ENCODE data around the gene PSMG4. TPM values are rescaled to one million over a fixed set of nuclear protein-coding genes. Genes with fewer than 3 reads are reported as not detected.

Gene PSMG4
- total RNA-seq, 1 experiment from 2014 or later: 29.3 TPM

DNA sequence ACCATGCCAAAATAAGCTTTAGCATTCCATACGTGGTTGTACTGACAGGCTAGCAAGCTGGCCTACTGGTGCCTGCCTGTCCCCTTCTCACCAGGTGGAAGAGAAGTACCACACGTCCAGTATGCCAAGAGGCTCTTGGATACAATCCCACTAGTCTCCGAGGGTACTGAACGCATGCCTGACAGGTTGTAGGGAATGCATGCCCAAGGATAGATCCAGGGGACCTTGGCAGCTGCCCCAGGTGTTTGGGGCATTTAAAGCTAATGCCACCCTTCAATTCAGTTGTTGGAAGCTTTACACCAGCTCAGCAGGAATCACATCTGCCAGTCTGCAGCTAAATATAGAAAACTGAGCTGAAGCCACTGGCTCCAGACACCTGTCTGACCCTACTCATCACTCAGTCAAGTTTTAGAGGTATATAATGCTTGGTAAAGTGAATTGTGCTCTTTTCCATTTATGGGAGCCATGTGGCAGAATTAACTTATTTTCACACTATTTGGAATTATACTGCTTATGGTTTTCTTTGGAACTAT lies 36.2 kb upstream of the PSMG4 start:
- H3K4me1 ChIP-seq (ENCODE audit: insufficient read depth, low read length): no peaks in the 10 kb centered on the region
- no peak overlapping the region for H4K8ac ChIP-seq (replicated peaks; ENCODE audit: insufficient read length, low read depth, low read length)
- H2AFZ ChIP-seq (ENCODE audit: low read length): no peak overlapping the region
- Mint-ChIP-seq H3K27me3 (ENCODE audit: low read depth) (peaks cover 10% of the 10 kb centered on the region), H3K9me3 (peaks cover 6% of the 10 kb centered on the region in 2 experiments; a peak in 3 of 5 replicates), H3K36me3 (ENCODE audit: insufficient read depth in 1 of 3, low read depth in 3 of 3) (peaks cover 19 to 31% (median 28%) of the 10 kb centered on the region in 3 experiments), H3K27ac (no peak overlapping the region), H3K4me1 (peaks cover 25 to 27% of the 10 kb centered on the region in 2 experiments), H3K4me3 (no peak overlapping the region)
- DNase-seq: no peak
- no CpG with 5 or more reads among the region's 4 CpGs for WGBS (ENCODE audit: extremely low coverage, insufficient read length, low lambda C conversion rate)
- no peak overlapping the region for H3K56ac ChIP-seq (ENCODE audit: insufficient read length, low read depth, low read length)
- no peak overlapping the region for H2AK5ac ChIP-seq (ENCODE audit: insufficient read length, low read length)
- H3K27me3 ChIP-seq (ENCODE audit: insufficient read depth, low read length): no peaks in the 10 kb centered on the region
- peaks cover 18% of the 10 kb centered on the region for H3K79me2 ChIP-seq (ENCODE audit: insufficient read depth, low read length)
- no peak overlapping the region for H2BK120ac ChIP-seq (ENCODE audit: low read depth, low read length, poor library complexity, severe bottlenecking)
- no peak overlapping the region for H3T11ph ChIP-seq (ENCODE audit: low read length)
- H3K4ac ChIP-seq (ENCODE audit: low read depth, low read length): no peak overlapping the region
- TF ChIP-seq, protein P1, sequence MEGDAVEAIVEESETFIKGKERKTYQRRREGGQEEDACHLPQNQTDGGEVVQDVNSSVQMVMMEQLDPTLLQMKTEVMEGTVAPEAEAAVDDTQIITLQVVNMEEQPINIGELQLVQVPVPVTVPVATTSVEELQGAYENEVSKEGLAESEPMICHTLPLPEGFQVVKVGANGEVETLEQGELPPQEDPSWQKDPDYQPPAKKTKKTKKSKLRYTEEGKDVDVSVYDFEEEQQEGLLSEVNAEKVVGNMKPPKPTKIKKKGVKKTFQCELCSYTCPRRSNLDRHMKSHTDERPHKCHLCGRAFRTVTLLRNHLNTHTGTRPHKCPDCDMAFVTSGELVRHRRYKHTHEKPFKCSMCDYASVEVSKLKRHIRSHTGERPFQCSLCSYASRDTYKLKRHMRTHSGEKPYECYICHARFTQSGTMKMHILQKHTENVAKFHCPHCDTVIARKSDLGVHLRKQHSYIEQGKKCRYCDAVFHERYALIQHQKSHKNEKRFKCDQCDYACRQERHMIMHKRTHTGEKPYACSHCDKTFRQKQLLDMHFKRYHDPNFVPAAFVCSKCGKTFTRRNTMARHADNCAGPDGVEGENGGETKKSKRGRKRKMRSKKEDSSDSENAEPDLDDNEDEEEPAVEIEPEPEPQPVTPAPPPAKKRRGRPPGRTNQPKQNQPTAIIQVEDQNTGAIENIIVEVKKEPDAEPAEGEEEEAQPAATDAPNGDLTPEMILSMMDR (conservative IDR thresholded peaks at IDR 0.05): no peak
- peaks cover 4% of the 10 kb centered on the region for H3K79me1 ChIP-seq (ENCODE audit: insufficient read depth, low read depth, low read length, poor library complexity, severe bottlenecking)
- H3K18ac ChIP-seq (ENCODE audit: insufficient read length, low read depth, low read length): no peak overlapping the region
- no peaks in the 10 kb centered on the region for H3K9me3 ChIP-seq (ENCODE audit: control insufficient read depth, low read depth, low read length)
- H2BK15ac ChIP-seq (ENCODE audit: low read depth, low read length): no peak overlapping the region
- H2BK20ac ChIP-seq (ENCODE audit: low read depth, low read length, poor library complexity, severe bottlenecking): no peak overlapping the region
- no peak overlapping the region for H2BK12ac ChIP-seq (ENCODE audit: insufficient read length, low read depth, low read length)
- H3K14ac ChIP-seq (ENCODE audit: insufficient read depth, low read length): no peak overlapping the region
- H4K91ac ChIP-seq (ENCODE audit: insufficient read length, low read depth, low read length): no peak overlapping the region
- no peaks in the 10 kb centered on the region for H4K20me1 ChIP-seq (ENCODE audit: control insufficient read depth, insufficient read depth, insufficient read length)
- H3K9ac ChIP-seq (ENCODE audit: extremely low read depth, insufficient read length, low read length): no peak overlapping the region
- no peak overlapping the region for H2BK5ac ChIP-seq (ENCODE audit: insufficient read length, low read length)
- H3K23ac ChIP-seq (ENCODE audit: insufficient read length, low read depth, low read length): no peak overlapping the region
- H4K5ac ChIP-seq (ENCODE audit: insufficient read length, low read depth, low read length): no peak overlapping the region
- no peak overlapping the region for H3K4me2 ChIP-seq (ENCODE audit: insufficient read depth, insufficient read length, low read length)
- peaks cover 11% of the 10 kb centered on the region for H3K23me2 ChIP-seq (ENCODE audit: insufficient read length, low read depth, low read length, poor library complexity, severe bottlenecking)
- no peak overlapping the region for H3K27ac ChIP-seq (ENCODE audit: insufficient read length, low read depth, low read length)
